GM12865 (cell line): ENCODE measurements around the gene SENP3.

Experiments used
- DNase-seq: peaks from one replicate; pipeline ENCODE4 v3.0.0; 2010; ENCODE audit warnings: low read depth
- H3K4me3 ChIP-seq: 2 replicates; pipeline ENCODE4 v1.5.1; 2011; ENCODE audit warnings: mild to moderate bottlenecking, low read depth, low read length, control low read depth
- CTCF ChIP-seq: IDR thresholded peaks from 2 replicates; pipeline ENCODE4 v1.5.1; 2011; ENCODE audit warnings: low read length, control low read depth, low read depth, inconsistent platforms; ENCODE audit not compliant: insufficient read depth; ENCODE audit errors: missing control alignments

SENP3 gene

GRCh38 chr17:7576432-7576937, 14.8 kb downstream of the SENP3 start:
- DNase-seq = no peak
- no peak overlapping the region for H3K4me3 ChIP-seq
- TF ChIP-seq CTCF = no peak

- H3K4me3 ChIP-seq = no peak overlapping the region
- DNase-seq = no peak
- no peak for TF ChIP-seq CTCF
These were observed 15.8 kb downstream of the SENP3 start for GRCh38 chr17:7577327-7578199.

- H3K4me3 ChIP-seq = no peak within 1 kb of the TSS
- TF ChIP-seq CTCF = no peak
- peak; percentile 90 for DNase-seq
These were observed 17.5 kb downstream of the SENP3 start, which contains the start of gene CD68 for GRCh38 chr17:7579001-7579833. TSS of gene CD68 (plus strand) at chr17:7579638. CDS start at chr17:7579678, 40 bp downstream.

GRCh38 chr17:7579834-7580603, 18.3 kb downstream of the SENP3 start:
- no peak for TF ChIP-seq CTCF
- no peak overlapping the region for H3K4me3 ChIP-seq
- no peak for DNase-seq

GRCh38 chr17:7580604-7581575, 19.2 kb downstream of the SENP3 start:
- no peak for TF ChIP-seq CTCF
- no peak overlapping the region for H3K4me3 ChIP-seq
- DNase-seq = peak; percentile 11
